PFSK-1 (cell line): ENCODE results near the gene AGR3.

Experiments used
- POLR2AphosphoS5 ChIP-seq: IDR thresholded peaks from 2 replicates; pipeline ENCODE4 v1.6.1; 2012; ENCODE audit warnings: low read depth, mild to moderate bottlenecking, control low read depth, low read length, moderate library complexity
- REST ChIP-seq, 2 experiments: IDR thresholded peaks; 2 replicates each; pipeline versions ENCODE4 v1.6.1 to v1.8.0; 2011 to 2012; ENCODE audit warnings: low read depth in 2 of 2, low read length in 2 of 2, control low read depth in 1 of 2, inconsistent platforms in 1 of 2, mild to moderate bottlenecking in 1 of 2, moderate library complexity in 1 of 2; ENCODE audit not compliant: insufficient read depth in 1 of 2
- SIN3A ChIP-seq: IDR thresholded peaks from 2 replicates; pipeline ENCODE4 v1.6.1; 2012; ENCODE audit warnings: mild to moderate bottlenecking, low read length, moderate library complexity, borderline replicate concordance; ENCODE audit not compliant: insufficient read depth
- TAF1 ChIP-seq: IDR thresholded peaks from 2 replicates; pipeline ENCODE4 v1.6.1; 2012; ENCODE audit warnings: low read length, control low read depth, borderline replicate concordance; ENCODE audit not compliant: insufficient read depth

GRCh38 chr7:16925609-16926008 lies 43.8 kb upstream of the AGR3 start:
- no peak for TF ChIP-seq SIN3A
- no peak for TF ChIP-seq TAF1
- no peak for TF ChIP-seq POLR2AphosphoS5
- no peak for TF ChIP-seq REST (IDR thresholded peaks at IDR 0.05; ENCODE audit: insufficient read depth in 1 of 2, low read depth in 2 of 2, low read length in 2 of 2)
